ENCODE measurements around the gene PODNL1.

DNA sequence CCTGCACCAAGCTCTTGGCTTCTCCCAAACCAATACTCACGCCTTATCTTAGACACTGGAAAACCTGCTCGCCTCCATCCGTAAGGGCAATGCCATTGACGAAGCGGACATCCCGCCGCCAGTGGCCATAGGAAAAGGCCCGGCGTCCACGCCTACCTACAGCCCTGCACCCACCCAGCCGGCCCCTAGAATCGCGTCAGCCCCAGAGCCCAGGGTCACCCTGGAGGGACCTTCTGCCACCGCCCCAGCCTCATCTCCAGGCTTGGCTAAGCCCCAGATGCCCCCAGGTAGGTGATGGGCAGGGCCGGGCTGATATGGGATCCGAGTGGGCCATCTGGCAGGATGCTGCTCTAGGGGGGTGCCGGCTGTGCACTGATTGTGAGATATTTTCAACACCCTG lies 24.9 kb downstream of the PODNL1 start:
- TF ChIP-seq SMAD4 (CRISPR knock-in tag; IDR thresholded peaks at IDR 0.05) (no peak), NFYB (CRISPR knock-in tag; conservative IDR thresholded peaks at IDR 0.05; ENCODE audit: low read depth) (no peak), TCF7 (CRISPR knock-in tag; IDR thresholded peaks at IDR 0.05; ENCODE audit: low read depth) (no peak), JUN (CRISPR knock-in tag; IDR thresholded peaks at IDR 0.05) (no peak), NR3C1 (CRISPR knock-in tag; conservative IDR thresholded peaks at IDR 0.05; ENCODE audit: low read depth) (no peak), NR2C2 (CRISPR knock-in tag; IDR thresholded peaks at IDR 0.05) (no peak), ZNF232 (CRISPR knock-in tag; IDR thresholded peaks at IDR 0.05) (no peak), ETV6 (CRISPR knock-in tag; IDR thresholded peaks at IDR 0.05) (no peak), CREB1 (CRISPR knock-in tag; IDR thresholded peaks at IDR 0.05) (no peak)
- TF ChIP-seq, protein P1, sequence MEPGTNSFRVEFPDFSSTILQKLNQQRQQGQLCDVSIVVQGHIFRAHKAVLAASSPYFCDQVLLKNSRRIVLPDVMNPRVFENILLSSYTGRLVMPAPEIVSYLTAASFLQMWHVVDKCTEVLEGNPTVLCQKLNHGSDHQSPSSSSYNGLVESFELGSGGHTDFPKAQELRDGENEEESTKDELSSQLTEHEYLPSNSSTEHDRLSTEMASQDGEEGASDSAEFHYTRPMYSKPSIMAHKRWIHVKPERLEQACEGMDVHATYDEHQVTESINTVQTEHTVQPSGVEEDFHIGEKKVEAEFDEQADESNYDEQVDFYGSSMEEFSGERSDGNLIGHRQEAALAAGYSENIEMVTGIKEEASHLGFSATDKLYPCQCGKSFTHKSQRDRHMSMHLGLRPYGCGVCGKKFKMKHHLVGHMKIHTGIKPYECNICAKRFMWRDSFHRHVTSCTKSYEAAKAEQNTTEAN (CRISPR knock-in tag; IDR thresholded peaks at IDR 0.05): no peak
- TF ChIP-seq, protein P2, sequence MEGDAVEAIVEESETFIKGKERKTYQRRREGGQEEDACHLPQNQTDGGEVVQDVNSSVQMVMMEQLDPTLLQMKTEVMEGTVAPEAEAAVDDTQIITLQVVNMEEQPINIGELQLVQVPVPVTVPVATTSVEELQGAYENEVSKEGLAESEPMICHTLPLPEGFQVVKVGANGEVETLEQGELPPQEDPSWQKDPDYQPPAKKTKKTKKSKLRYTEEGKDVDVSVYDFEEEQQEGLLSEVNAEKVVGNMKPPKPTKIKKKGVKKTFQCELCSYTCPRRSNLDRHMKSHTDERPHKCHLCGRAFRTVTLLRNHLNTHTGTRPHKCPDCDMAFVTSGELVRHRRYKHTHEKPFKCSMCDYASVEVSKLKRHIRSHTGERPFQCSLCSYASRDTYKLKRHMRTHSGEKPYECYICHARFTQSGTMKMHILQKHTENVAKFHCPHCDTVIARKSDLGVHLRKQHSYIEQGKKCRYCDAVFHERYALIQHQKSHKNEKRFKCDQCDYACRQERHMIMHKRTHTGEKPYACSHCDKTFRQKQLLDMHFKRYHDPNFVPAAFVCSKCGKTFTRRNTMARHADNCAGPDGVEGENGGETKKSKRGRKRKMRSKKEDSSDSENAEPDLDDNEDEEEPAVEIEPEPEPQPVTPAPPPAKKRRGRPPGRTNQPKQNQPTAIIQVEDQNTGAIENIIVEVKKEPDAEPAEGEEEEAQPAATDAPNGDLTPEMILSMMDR (IDR thresholded peaks at IDR 0.05): no peak
- TF ChIP-seq, protein P3, sequence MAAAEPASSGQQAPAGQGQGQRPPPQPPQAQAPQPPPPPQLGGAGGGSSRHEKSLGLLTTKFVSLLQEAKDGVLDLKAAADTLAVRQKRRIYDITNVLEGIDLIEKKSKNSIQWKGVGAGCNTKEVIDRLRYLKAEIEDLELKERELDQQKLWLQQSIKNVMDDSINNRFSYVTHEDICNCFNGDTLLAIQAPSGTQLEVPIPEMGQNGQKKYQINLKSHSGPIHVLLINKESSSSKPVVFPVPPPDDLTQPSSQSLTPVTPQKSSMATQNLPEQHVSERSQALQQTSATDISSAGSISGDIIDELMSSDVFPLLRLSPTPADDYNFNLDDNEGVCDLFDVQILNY (CRISPR knock-in tag; IDR thresholded peaks at IDR 0.05): no peak
